Osteocyte (in vitro differentiated cells): ENCODE results near the gene GABRB1. TPM values are rescaled to one million over a fixed set of nuclear protein-coding genes. Genes with fewer than 3 reads are reported as not detected.

Experiments used
- DNase-seq: peaks from one replicate; pipeline ENCODE4 v3.0.0; 2021; ENCODE audit warnings: mixed read lengths; ENCODE audit not compliant: unreplicated experiment; ENCODE audit errors: extremely low spot score
- H3K27ac Mint-ChIP-seq: one replicate; pipeline ENCODE4 v1.8.0; 2021; ENCODE audit warnings: mild to moderate bottlenecking, mixed read lengths; ENCODE audit not compliant: unreplicated experiment
- H3K27me3 Mint-ChIP-seq: one replicate; pipeline ENCODE4 v1.8.0; 2021; ENCODE audit warnings: mixed read lengths; ENCODE audit not compliant: unreplicated experiment
- H3K36me3 Mint-ChIP-seq: one replicate; pipeline ENCODE4 v1.8.0; 2021; ENCODE audit warnings: mixed read lengths; ENCODE audit not compliant: unreplicated experiment
- H3K4me1 Mint-ChIP-seq: one replicate; pipeline ENCODE4 v1.8.0; 2021; ENCODE audit warnings: mixed read lengths; ENCODE audit not compliant: unreplicated experiment
- H3K4me3 Mint-ChIP-seq: one replicate; pipeline ENCODE4 v1.8.0; 2021; ENCODE audit warnings: mild to moderate bottlenecking, moderate library complexity, mixed read lengths; ENCODE audit not compliant: unreplicated experiment
- H3K9me3 Mint-ChIP-seq: one replicate; pipeline ENCODE4 v1.8.0; 2021; ENCODE audit warnings: mixed read lengths; ENCODE audit not compliant: unreplicated experiment
- CTCF ChIP-seq: fragments of 200-600 bp; sonication (generic); IDR thresholded peaks from 2 replicates; pipeline ENCODE4 v1.5.0; 2021; ENCODE audit warnings: antibody characterized with exemption, mild to moderate bottlenecking, moderate library complexity
- total RNA-seq: library from RNA; stranded (reverse); gene quantifications from 2 replicates; pipeline ENCODE4 v1.2.1, GENCODE V29; 2021

The GABRB1 gene
- total RNA-seq, 1 donor from 2014 or later = not detected

- H3K4me1 Mint-ChIP-seq = no peaks in the 10 kb centered on the region
- no peaks in the 10 kb centered on the region for H3K9me3 Mint-ChIP-seq
- no peak overlapping the region for H3K4me3 Mint-ChIP-seq
These were observed 22.8 kb downstream of the GABRB1 start for GRCh38 chr4:47054130-47054529.

GRCh38 chr4:47057991-47058390 is 26.6 kb downstream of the GABRB1 start:
- TF ChIP-seq CTCF = no peak
- DNase-seq = no peak
- H3K9me3 Mint-ChIP-seq = no peaks in the 10 kb centered on the region
- no peak overlapping the region for H3K27ac Mint-ChIP-seq
- no peaks in the 10 kb centered on the region for H3K36me3 Mint-ChIP-seq
- H3K4me1 Mint-ChIP-seq = peaks cover 4% of the 10 kb centered on the region
- H3K27me3 Mint-ChIP-seq = peaks cover 40% of the 10 kb centered on the region
- no peak overlapping the region for H3K4me3 Mint-ChIP-seq

More at GRCh38 chr4:47054130-47054529, 22.8 kb downstream of the GABRB1 start:
- no peak for TF ChIP-seq CTCF
- Mint-ChIP-seq H3K27me3 (peaks cover 61% of the 10 kb centered on the region), H3K27ac (no peak overlapping the region), H3K36me3 (no peaks in the 10 kb centered on the region)
- DNase-seq = no peak

- Mint-ChIP-seq H3K27ac (no peak overlapping the region), H3K4me3 (no peak overlapping the region), H3K9me3 (no peaks in the 10 kb centered on the region), H3K4me1 (peaks cover 4% of the 10 kb centered on the region), H3K27me3 (peaks cover 27% of the 10 kb centered on the region), H3K36me3 (no peaks in the 10 kb centered on the region)
- no peak for TF ChIP-seq CTCF
- DNase-seq = no peak
These were observed 29.2 kb downstream of the GABRB1 start for GRCh38 chr4:47060561-47060960.

- peaks cover 19% of the 10 kb centered on the region for H3K27me3 Mint-ChIP-seq
- H3K4me3 Mint-ChIP-seq = no peak overlapping the region
- no peaks in the 10 kb centered on the region for H3K36me3 Mint-ChIP-seq
- no peaks in the 10 kb centered on the region for H3K9me3 Mint-ChIP-seq
- TF ChIP-seq CTCF = no peak
- no peak overlapping the region for H3K27ac Mint-ChIP-seq
- no peak for DNase-seq
- peaks cover 4% of the 10 kb centered on the region for H3K4me1 Mint-ChIP-seq
These were observed 30.1 kb downstream of the GABRB1 start for GRCh38 chr4:47061435-47061834.

GRCh38 chr4:47065051-47065481 is 33.7 kb downstream of the GABRB1 start:
- H3K4me3 Mint-ChIP-seq = no peak overlapping the region
- peaks cover 5% of the 10 kb centered on the region for H3K27me3 Mint-ChIP-seq
- peaks cover 4% of the 10 kb centered on the region for H3K4me1 Mint-ChIP-seq
- no peak for TF ChIP-seq CTCF
- H3K9me3 Mint-ChIP-seq = no peaks in the 10 kb centered on the region
- H3K36me3 Mint-ChIP-seq = no peaks in the 10 kb centered on the region
- H3K27ac Mint-ChIP-seq = no peak overlapping the region
- no peak for DNase-seq
